Measurements from ENCODE around the gene PAGR1.
"Not testable (repeated sequence)": the region's sequence is repeated elsewhere in the genome, so short reads cannot be mapped to it uniquely, and the experiment has no call there.

PAGR1 gene

DNA sequence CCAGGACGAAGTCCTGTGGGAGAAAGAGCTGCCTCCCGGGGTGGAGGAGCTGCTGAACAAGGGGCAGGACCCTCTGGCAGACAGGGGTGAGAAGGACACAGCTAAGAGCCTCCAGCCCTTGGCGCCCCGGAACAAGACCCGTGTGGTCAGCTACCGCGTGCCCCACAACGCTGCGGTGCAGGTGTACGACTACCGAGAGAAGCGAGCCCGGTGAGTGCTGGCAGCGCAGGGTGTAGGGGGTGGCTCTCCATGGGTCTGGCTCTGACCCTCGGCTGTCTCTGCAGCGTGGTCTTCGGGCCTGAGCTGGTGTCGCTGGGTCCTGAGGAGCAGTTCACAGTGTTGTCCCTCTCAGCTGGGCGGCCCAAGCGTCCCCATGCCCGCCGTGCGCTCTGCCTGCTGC is 25.7 kb downstream of the PAGR1 start:
- DNase-seq: no peak

DNA sequence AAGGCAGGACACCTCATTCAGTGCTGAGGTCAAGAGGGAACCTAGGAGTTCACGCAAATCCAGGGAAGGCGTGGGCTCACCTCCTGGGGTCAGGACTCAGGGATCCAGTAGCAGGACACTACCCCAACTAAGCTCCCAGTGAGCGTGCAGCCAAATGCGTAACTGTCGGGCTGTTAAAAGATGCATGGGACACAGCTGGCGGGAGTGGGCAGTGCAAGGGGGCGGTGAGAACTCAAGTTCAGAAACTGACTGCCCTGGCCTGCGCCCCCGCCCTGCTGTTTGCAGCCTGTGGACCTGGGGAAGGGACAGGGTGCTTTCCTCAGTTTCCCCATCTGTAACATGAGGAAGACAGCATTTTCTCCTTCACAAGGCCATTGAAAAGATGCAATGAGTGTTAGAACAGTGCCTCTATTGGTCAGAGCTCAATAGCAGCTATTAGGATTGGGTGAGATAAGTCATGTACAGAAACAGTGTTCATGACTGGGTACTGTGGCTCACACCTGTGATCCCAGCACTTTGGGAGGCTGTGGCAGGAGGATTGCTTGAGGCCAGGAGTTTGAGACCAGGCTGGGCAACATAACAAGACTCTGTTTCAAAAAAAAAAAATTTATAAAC is 26.9 kb downstream of the PAGR1 start:
- no peak for DNase-seq

DNA sequence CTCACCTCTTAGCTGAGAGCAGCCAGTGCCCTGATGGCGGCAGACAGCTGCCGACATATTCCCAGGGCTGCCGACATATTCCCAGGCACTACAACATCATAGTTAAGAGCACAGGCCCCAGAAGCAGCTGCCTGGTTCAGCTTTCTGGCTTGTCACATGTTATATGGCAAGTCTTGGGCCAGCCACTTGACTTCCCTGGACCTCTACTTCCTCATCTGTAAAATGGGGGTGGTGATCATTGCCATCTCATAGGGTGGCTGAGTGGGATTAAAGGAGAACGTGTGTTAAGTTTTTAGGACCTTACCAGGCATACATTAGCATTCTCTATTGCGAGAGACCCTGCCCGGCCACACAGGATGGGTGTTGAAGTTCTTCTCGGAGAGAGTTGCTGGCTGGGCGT is 28.0 kb downstream of the PAGR1 start:
- no peak for DNase-seq

DNA sequence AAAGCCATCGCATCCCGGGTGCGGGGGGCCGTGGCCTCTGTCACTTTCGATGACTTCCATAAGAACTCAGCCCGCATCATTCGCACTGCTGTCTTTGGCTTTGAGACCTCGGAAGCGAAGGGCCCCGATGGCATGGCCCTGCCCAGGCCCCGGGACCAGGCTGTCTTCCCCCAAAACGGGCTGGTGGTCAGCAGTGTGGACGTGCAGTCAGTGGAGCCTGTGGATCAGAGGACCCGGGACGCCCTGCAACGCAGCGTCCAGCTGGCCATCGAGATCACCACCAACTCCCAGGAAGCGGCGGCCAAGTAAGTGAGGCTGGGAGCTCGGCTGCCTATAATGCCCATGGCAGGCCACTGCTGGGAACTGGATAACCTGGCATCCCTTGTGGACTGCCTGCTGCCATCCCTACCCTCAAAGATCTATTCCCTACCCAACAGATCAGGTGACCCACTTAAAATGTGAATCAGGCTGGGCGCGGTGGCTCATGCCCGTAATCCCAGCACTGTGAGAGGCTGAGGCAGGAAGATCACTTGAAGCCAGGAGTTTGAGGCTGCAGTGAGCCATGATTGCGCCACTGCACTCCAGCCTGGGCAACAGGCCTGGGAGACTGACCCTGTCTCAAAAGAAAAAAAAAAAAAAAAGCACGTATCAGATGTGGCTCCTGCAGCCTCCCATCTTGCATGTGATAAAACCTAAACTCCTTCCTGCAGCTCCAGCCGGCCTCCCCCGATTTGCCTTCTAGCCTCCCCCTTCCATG is 28.8 kb downstream of the PAGR1 start:
- no peak for DNase-seq

DNA sequence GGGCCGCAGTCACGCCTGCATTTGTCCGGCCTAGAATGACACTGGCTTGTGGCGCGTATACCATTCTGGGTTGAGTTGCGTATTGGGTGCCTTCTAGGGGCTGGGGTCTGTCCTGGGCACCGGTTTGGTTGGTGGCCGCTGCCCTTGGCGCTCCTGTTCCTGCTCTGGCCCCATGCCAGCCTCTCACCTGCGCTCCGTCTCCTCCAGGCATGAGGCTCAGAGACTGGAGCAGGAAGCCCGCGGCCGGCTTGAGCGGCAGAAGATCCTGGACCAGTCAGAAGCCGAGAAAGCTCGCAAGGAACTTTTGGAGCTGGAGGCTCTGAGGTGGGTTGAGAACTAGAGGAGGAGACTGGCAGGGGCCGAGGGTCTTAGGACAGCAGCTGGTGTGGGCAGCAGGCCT is 29.7 kb downstream of the PAGR1 start:
- DNase-seq: no peak

DNA sequence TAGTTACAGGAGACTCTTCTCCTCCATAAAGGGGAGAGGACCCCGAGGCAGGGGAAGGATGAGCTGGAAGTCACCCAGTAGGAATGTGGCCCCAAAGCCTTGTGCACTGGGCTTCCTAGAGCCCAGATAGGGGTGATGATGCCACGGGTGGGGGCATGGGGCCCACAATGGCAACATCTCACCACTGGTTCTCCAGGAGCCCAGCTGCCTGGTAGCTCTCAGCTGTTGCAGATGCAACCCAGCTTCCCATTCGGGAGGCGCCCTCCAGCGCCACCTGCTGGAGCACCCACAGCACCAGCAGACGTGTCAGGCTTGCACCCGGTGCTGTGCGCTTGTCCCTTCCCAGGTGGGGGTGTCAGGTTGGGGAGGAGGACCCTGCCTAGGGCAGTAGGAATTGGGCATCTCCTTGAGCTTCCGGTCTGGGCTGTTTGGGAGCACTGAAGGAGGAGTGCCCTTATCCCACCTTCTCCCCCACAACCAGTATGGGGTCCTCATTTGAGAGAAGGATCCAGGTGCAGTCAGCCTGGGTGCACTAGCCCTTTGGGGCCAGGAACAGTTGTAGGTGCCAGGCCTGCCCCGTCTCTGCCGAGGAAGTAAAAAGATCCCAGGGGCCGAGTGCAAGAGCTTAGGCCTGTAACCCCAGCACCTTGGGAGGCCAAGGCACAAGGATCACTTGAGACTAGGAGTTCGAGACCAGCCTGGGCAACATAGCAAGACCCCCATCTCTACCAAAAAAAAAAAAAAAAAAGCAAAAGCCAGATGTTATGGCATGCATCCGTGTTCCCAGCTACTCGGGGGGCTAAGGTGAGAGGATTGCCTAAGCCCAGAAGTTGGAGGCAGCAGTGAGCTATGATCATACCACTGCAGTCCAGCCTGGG is 32.7 kb downstream of the PAGR1 start:
- peak; percentile 18 for DNase-seq

DNA sequence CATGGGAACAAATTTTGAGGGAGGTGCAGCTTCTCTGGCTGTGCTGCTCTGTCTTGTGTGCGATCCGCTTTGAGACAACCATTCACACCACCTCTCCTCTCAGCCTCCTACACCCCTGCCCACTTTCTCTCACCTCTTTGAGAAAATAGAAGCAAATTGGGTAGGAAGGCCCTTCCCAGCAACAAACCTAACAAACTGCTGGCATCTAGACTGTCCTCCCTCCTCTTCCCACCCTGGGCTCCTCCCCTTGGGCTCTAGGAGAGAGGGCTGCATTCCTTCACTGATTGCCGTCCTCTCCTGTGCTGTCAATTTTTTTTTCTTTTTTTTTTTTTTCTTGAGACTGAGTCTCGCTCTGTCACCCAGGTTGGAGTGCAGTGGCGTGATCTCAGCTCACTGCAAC is 33.6 kb downstream of the PAGR1 start:
- no peak for DNase-seq

DNA sequence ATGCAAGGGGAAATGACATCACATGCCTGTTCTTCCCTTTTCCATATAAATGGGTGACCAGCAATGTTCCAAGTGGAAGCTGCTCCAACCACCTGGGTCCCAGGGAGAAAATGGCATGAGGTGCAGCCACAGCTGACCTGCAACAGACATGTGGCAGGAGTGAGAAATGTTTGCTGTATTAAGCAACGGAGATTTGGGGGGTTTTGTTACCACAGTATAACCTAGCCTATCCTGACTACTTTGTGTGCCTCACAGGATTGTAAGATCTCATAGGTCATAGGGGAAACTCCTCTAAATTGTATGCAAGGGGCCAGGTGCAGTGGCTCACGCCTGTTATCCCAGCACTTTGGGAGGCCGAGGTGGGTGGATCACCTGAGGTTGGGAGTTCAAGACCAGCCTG is 35.0 kb downstream of the PAGR1 start:
- DNase-seq: no peak

DNA sequence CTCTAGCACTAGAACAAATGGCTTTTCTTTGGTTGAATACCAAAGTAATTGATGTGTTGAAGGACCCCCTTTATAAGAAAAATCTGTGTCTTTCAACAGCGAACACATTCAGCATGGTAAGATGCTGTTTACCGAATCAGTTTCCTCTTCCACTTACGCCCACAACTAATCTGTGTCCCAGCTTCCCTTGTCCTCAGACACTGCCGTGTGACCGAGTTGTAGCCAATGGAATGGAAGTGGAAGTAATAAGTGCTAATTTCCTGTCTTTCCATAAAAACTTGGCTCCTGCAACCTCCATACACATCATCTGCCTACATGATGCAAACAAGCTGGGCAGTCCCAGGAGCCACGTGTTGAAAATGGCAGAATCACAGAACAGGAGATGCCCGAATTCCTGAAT is 36.7 kb downstream of the PAGR1 start:
- no peak for DNase-seq

DNA sequence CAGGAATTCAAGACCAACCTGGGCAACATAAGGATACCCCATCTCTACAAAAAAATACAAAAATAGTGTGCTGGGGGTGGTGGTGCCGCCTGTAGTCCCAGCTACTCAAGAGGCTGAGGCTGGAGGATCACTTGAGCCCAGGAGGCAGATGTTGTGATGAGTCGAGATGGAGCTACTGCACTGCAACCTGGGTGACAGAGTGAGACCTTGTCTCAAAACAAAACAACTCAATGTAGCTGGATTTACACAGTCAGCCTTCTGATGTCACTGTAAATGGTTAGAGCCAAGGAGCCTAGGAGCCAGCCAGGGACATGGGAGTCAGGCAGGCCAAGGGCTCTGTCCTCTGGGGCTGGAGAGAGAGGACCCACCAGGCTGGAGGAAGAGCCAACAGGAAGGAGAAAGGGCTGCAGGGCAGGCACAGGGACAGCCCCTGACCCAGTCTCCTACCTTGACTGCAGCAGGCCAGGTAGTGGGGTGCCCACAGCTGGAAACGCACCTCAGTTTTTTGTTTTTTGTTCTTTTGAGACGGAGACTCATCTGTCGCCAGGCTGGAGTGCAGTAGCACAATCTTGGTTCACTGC is 38.7 kb downstream of the PAGR1 start:
- no peak for DNase-seq

DNA sequence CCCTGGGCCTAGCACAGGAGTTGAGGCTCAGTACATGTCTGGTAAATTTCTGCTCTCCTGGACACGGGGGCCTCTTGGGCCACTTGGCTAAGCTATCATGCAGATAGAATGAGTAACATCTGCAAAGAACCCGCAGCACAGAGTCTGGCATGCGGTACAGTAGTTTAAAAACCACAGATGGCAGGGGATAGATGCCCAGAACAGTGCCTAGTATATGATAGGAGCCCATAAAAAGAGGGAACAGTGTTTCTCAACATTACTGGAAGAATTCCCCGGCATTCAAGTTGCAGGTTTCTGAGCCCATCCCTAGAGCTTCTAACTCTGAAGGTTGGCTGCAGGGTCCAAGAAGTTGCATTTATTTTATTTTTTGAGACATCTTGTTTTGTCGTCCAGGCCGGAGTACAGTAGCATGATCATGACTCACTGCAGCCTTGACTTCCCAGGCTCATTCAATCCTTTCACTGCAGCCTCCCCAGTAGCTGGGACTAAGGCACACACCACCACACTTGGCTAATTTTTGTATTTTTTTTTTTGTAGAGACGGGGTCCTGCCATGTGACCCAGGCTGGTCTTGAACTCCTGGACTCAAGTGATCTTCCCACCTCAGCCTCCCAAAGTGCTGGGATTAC is 41.3 kb downstream of the PAGR1 start:
- DNase-seq: no peak

DNA sequence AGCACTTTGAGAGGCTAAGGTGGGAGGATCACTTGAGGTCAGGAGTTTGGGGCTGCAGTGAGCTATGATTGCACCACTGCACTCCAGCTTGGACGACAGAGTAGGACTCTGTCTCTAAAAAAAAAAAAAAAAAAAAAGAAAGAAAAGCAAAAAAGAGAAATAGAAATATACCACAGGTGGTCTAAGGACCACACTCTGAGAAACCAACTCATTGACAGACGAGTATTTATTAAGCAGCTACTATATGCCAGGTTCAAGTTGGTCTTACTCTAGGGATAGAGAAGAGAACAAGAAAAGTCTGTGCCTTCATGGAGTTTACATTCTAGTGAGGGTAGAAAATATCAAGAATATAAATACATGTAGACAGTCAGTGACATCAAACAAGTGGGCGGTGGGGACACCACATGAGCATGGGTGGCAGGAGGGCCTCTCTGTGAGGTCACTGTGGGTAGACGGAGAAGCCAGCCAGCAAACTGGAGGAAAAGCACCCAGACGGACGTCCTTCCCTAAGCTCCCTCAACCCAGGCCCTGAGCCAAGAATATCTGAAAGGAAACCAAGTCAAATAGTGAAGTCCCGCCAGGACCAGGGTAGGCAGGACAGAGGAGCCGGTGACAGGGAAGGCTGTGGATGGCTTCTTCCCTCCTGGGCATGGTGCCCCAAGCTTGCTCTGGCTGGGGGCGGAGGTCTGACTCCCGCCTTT is 42.3 kb downstream of the PAGR1 start:
- no peak for DNase-seq

DNA sequence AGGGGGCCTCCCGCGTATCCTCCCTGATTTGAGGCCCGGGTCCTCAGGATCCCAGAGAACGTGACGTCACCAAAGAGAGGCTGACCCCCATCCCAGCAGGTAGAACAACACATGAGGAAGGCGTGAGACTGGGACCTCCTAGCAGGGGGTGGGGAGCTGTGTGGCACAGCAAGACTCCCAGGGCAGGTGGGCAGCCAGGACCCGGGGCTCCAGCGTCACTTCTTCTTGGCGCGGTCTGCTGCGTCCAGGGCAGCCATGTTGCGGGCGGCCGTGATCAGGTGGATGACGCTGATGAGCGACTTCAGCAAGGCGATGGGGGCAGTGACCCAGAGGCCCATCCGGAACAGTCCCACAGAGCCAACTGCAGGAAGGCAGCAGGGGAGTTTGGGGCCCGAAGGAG is 43.0 kb downstream of the PAGR1 start:
- DNase-seq: no peak

DNA sequence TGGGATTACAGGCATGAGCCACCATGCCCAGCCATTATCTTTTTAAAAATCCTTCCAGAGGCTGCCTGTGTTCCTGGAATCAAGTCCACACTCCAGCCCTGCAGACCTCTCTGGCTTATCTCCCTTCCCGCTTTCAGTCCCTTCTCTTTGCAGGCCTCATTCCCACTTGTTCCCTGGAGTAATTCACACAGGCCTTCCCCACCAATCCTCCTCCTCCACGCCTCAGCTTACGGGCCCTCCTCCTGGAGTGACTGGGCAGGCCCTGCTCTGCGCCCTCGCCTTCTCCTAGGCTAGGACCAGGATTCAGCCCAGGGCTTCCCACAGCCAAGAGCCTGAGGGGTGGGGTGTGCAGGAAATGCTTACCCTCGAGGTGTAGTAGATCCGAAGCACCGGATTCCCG is 44.3 kb downstream of the PAGR1 start:
- no peak for DNase-seq

DNA sequence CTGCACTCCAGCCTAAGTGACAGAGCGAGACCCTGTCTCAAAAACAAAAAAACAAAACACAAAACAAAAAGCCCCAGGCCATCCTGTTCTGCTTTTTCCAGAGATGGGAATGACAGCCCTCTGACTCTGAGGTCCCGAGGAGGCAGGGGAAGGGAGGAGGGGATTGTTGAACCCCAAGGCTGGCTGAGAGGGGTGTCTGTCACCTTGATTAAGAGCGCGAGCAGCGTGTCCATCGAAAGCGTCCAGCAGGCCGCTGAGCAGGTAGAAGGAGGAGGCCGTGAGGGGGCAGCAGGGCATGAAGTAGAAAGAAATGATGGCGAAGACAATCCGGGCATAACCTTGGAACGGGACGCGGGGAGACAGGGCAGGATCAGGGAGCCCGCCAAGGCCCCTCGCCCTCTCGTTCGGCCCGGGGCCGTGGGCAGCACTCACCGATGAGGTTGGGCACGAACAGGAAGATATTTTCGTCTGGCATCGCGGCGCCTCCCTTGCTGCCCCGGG is 46.5 kb downstream of the PAGR1 start:
- DNase-seq: peak; percentile 8

DNA sequence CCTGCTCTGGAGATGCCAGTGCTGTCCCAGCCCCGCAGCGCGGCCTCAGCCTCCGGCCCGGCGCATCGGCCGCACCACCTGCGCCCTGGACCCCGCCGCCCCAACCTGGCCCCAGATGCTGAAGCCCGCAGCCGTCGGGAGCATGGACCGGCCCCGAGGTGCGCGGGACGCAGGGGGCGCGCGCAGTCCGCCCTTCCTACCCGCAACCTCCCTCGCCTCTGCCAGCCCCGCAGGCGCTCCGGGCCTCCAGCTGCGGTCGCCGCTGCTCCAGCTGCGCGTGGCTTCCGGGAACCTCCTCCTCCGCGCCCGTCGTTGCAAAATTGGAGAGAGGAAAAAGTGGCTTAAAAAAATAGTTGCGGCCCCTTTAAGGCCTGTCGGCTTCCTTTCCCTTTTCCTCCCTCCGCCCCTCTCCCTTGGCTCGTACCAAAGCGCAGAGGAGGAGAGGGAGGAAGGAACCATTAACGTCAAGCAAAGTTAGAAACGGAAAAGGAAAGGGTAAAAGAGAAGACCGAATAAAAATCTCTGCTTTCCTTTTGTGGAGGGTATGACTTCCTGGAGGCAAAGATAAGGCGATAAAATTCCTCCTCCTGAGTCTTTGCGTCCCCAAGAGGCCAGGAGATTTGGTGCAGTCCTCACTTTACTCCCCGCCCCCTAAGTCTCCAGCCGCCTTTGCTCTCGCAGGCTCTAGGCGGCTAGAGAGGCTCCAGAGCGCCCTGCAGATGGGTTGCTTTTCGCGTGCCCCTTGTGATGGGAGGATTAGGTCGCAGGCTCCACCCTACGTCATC is 47.1 kb downstream of the PAGR1 start, which contains the start of gene CDIPT:
Gene CDIPT, minus strand, starts transcription at position 343 of the 785 bp plus-strand sequence. CDS start 369 bp downstream, outside the sequence.
- peak; percentile 91 for DNase-seq

DNA sequence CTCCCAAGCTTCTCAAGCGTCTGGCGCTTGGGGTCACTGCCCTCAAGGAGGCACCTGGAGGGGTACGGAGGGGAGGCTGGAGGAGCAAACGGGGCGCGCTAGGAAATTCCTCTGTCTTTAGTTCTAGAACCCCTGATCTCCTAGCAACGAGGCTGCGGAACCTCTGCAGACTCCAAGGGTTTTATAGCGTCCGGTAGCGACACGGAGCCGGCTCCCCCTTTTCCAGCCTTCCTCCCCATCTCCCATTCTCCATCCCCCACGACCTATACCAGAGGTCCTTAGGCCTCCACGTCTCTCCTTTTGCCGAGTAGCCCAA is 47.7 kb downstream of the PAGR1 start:
- no peak for DNase-seq

DNA sequence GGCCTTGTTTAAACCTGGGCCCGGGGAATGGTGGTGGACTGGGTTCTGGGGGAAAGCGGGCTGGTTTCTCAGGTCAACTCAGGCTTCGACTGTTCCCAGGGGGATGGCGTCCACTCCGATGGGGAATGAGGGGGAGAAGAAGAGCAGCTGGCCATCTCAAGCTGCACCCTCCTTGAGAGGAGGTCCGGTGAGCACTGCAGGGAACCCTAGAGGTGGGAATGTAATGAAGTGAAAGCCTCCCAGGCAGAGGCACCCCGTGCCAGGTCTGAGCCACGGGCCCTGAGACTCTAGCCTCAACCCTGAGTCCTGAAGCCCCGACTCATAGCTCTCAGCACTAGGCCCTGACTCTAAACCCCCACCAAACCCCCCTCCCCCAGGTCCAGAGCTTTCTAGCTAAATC is 48.3 kb downstream of the PAGR1 start:
- DNase-seq: no peak

DNA sequence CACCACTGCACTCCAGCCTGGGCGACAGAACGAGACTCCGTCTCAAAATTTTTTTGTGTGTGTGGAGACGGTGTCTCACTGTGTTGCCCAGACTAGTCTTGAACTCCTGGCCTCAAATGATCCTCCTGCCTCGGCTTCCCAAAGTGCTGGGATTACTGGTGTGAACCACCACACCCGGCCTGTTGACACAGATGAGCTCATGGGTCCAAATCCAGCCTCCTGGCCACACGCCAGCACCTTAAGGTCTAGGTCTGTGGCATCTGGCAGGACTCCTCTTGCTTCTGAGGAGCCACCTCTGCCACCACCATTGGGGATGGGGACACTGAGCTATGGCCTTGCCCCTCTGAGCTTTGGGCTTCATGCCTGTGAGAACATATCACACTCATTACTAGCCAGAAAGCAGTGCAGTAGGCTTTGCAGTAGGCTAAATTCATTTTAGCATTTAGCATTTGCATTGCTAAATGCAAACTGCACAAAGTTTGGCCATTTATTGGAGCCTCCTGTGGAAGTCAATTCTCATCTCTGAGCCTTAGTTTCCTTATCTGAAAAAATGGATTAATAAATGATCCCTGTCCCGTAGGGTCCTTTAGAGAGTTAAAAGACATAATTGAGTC is 52.6 kb downstream of the PAGR1 start:
- no peak for DNase-seq

DNA sequence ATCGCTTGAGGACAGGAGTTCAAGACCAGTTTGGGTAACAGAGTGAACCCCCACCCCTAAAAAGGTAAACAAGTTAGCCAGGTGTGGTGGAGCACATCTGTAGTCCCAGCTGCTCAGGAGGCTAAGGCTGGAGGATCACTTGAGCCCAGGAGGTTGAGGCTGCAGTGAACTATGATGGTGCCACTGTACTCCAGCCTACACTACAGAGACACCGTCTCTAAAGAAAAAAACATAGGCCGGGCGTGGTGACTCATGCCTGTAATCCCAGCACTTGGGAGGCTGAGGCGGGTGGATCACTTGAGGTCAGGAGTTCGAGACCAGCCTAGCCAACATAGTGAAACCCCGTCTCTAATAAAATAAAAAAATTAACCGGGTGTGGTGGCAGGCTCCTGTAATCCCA is 53.1 kb downstream of the PAGR1 start:
- not testable (repeated sequence) for DNase-seq
